Stimulated activated CD8-positive, alpha-beta memory T cell treated with anti-CD3 and anti-CD28 coated beads, Interleukin-7, amount 100 ng/mL, for 1 hour (primary cell): Measurements from ENCODE around the gene ZNF724.

Source experiments
- DNase-seq, 2 donors: peaks; one replicate each; pipeline ENCODE4 v3.0.0-alpha.2; 2020; ENCODE audit warnings: low read depth in 2 of 2

Gene ZNF724

DNA sequence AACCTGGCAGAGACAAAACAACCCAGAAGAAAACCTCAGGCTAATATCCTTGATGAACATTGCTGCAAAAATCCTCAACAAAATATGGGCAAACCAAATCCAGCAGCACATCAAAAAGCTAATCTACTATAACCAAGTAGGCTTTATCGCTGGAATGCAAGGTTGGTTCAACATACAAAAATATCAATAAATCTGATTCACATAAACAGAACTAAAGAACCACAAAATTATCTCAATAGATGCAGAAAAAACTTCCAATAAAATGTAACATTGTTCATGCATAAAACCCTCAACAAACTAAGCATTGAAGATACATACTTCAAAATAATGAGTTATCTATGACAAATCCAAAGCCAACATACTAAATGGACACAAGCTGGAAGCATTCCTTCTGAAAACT is 8.8 kb downstream of the ZNF724 start:
- no peak for DNase-seq

DNA sequence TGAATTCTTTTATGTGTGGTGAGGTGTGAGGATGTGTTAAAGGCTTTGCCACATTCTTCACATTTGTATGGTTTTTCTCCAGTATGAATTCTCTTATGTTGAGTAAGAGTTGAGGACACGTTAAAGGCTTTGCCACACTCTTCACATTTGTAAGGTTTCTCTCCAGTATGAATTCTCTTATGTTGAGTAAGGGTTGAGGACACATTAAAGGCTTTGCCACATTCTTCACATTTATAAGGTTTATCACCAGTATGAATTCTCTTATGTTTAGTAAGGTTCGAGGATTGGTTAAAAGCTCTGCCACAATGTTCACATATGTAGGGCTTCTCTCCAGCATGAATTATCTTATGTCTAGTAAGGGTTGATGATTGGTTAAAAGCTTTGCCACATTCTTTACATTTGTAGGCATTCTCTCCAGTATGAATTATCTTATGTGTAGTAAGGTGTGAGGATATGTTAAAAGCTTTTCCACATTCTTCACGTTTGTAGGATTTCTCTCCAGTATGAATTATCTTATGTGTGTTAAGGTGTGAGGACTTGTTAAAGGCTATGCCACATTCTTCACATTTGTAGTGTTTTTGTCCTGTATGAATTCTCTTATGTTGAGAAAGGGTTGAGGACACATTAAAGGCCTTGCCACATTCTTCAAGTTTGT is 27.1 kb downstream of the ZNF724 start:
- no peak for DNase-seq

DNA sequence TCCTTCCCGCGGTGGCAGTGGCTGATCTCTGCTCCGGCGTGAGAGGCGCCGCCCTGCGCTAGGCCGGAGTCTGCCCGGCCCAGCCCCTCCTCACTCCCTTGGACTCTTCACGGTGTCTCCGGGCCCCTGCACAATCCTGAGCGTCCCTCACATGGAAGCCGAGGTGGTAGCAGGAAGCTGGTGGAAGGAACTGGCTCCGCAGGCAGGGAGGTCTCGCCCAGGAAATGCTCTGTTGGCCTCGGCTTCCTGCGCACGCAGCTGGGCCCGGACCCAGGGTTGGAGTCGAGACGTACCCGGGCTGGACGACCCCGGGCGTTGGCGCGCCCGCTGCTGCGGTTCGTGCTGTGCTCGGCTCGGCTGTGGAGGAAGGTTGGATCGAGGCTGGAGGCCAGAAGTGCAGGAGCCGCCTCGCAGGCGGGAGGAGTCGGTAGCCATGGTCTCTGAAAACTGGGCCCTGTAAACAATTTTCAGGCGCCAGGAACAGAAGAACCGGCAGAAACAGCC is 46.3 kb downstream of the ZNF724 start:
- DNase-seq, result no peak

DNA sequence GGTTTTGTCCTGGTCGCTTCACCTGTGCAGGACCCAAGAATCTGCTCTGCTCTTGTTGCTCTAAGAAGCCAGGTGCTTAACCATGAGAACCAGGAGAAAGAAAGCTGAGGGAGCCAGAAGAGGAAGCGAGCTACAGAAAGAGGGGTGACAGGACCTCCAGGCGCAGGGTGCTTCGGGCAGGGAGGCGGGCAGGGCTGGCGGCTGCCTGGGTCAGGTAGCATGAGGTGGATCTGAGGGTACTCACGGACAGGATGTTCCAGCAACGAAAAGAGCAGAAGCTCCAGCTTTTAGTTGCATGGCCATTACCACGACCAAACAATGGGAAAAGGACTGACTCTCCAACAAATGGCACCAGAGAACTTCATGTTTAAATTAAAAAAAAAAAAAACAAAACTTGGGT is 59.9 kb downstream of the ZNF724 start:
- no peak for DNase-seq

DNA sequence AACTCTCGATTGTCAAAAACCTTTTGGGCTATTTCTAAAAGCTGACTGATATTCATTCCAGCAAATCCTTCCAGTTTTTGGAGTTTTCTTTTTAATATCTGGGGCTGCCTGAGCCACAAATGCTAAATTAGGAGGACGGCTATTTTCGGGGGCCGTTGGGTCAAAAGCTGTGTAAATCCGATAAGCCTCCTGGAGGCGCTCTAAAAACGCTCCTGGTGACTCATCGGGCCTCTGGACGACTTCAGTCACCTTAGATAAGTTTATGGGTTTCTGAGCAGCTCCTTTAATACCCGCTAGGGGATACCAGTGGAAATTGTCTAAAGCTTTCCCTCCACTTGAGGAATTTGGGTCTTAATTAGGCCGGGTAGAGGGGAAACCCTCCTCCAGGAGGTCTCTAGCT is 66.9 kb downstream of the ZNF724 start:
- no peak for DNase-seq
